ENCODE data around the gene ESPNL.

The ESPNL gene

GRCh38 chr2:238116298-238117198 lies 16.4 kb downstream of the ESPNL start:
- no peak for DNase-seq

GRCh38 chr2:238117199-238118154 lies 17.3 kb downstream of the ESPNL start:
- no peak for DNase-seq

- DNase-seq: no peak
Observed at GRCh38 chr2:238119756-238120462, 19.8 kb downstream of the ESPNL start.

GRCh38 chr2:238120463-238121298 lies 20.5 kb downstream of the ESPNL start:
- no peak for DNase-seq

GRCh38 chr2:238121511-238122286 lies 21.6 kb downstream of the ESPNL start:
- DNase-seq: no peak

- DNase-seq: no peak
Observed at GRCh38 chr2:238122287-238123217, 22.4 kb downstream of the ESPNL start.

GRCh38 chr2:238123218-238123971 lies 23.3 kb downstream of the ESPNL start:
- no peak for DNase-seq

GRCh38 chr2:238123991-238124470 lies 23.9 kb downstream of the ESPNL start:
- no peak for DNase-seq

- no peak for DNase-seq
Observed at GRCh38 chr2:238124488-238125126, 24.5 kb downstream of the ESPNL start.

- DNase-seq: no peak
Observed at GRCh38 chr2:238125127-238125885, 25.2 kb downstream of the ESPNL start.

GRCh38 chr2:238126338-238126737 lies 26.2 kb downstream of the ESPNL start:
- DNase-seq: no peak

GRCh38 chr2:238126775-238127164 lies 26.6 kb downstream of the ESPNL start:
- no peak for DNase-seq

GRCh38 chr2:238127165-238128060 lies 27.3 kb downstream of the ESPNL start:
- DNase-seq: no peak

GRCh38 chr2:238128061-238128440 lies 27.9 kb downstream of the ESPNL start:
- no peak for DNase-seq

GRCh38 chr2:238128534-238129001 lies 28.4 kb downstream of the ESPNL start:
- DNase-seq: no peak

- no peak for DNase-seq
Observed at GRCh38 chr2:238129166-238130010, 29.2 kb downstream of the ESPNL start.
